Pancreas (tissue), 10 donors: ENCODE results near the gene REPIN1. TPM values are rescaled to one million over a fixed set of nuclear protein-coding genes. Genes with fewer than 3 reads are reported as not detected.

Source experiments
- ATAC-seq, 4 donors: fragments of 200-7000 bp; cut with Tn5 transposase; one replicate each; pipeline versions ENCODE4 v1.8.0 to v1.9.1; 2020; ENCODE audit warnings: mild to moderate bottlenecking in 4 of 4, moderate library complexity in 4 of 4
- DNase-seq, 6 donors: peaks; one replicate each; pipeline ENCODE4 v3.0.0-alpha.2; 2020
- FAIRE-seq: peaks from 2 replicates; lab custom pipeline; 2012; peaks lifted over from hg19 to GRCh38; lab: Jason Lieb, UNC
- H3K27ac ChIP-seq, 4 donors: fragments of 200-600 bp; sonication (generic); 1 replicate in 3 of 4; 2 replicates in 1 of 4; pipeline versions ENCODE4 v1.5.0 to v1.8.0; 2020
- H3K27me3 ChIP-seq, 4 donors: fragments of 200-600 bp; one replicate each; pipeline ENCODE4 v1.8.0; 2021
- H3K36me3 ChIP-seq, 3 donors: fragments of 200-600 bp; sonication (generic) in 1 of 3; one replicate each; pipeline versions ENCODE4 v1.5.0 to v1.8.0; 2020 to 2021
- H3K4me1 ChIP-seq, 3 donors: fragments of 200-600 bp; one replicate each; pipeline ENCODE4 v1.8.0; 2021
- H3K4me3 ChIP-seq, 4 donors: fragments of 200-600 bp; sonication (generic) in 2 of 4; one replicate each; pipeline versions ENCODE4 v1.5.0 to v1.8.0; 2020 to 2021
- H3K9me3 ChIP-seq, 4 donors: fragments of 200-600 bp; one replicate each; pipeline ENCODE4 v1.8.0; 2021
- CTCF ChIP-seq, 4 donors: fragments of 200-600 bp; sonication (generic) in 3 of 4; IDR thresholded peaks; one replicate each; pipeline versions ENCODE4 v1.5.0 to v1.8.0; 2021; ENCODE audit warnings: antibody characterized with exemption in 4 of 4
- WGBS, 2 donors: extraction: QIAGEN DNeasy Blood & Tissue Kit; methylation state at CpG; one replicate each; pipeline ENCODE4 v1.1.7; 2013; 5-methylcytosine and 5-hydroxymethylcytosine counted together
- intact Hi-C, 3 donors: fragments of 100-400 bp; cut with DNase I; formaldehyde crosslinking; loops; one replicate each; pipeline versions ENCODE4 v1.11.1 to v1.14.2; 2022
- polyA plus RNA-seq, 2 donors: library from polyadenylated mRNA; stranded (reverse); fragments of 200-250 nt; gene quantifications; one replicate each; pipeline ENCODE4 v1.2.3, GENCODE V29; 2013
- total RNA-seq, 6 donors: library from RNA; stranded (reverse); fragmentation: NEBNext Ultra II Directional in 4 of 6; extraction: Animal tissue kit (Norgen Biotek cat#: 25700) in 4 of 6; gene quantifications; one replicate each; pipeline versions ENCODE4 v1.2.1 to v1.2.4, GENCODE V29; 2021 to 2023
- donor health status: healthy with polysubstance abuse.
- donor health status: DM: no; HTN: no; CAD: no; lungs with moderate emphysema.
- donor health status: DM: no; HTN: no; CAD: no.
- donor health status: control.
- donor health status: control.
- donor health status: Bipolar disorder and iron deficiency.
- donor health status: DM: yes; HTN: yes; CAD: no.
- donor health status: DM: no; HTN: no; CAD: no.
- donor health status: DM: no; HTN: no; CAD: no.
- donor health status: DM: yes; HTN: yes; CAD: no.

The REPIN1 gene
- total and polyA plus RNA-seq, 8 donors, result 48.1 to 78.8 (median 63.2) TPM

GRCh38 chr7:150335774-150336112 lies 32.9 kb upstream of the REPIN1 start:
- Histone ChIP-seq H3K9me3 (no peaks in the 10 kb centered on the region), H3K4me3 (no peak overlapping the region), H3K36me3 (no peaks in the 10 kb centered on the region), H3K27me3 (no peaks in the 10 kb centered on the region), H3K4me1 (peaks cover 33 to 40% (median 36%) of the 10 kb centered on the region in 3 donors), H3K27ac (peak overlapping the region; percentile 61 to 89 (median 78))
- DNase-seq (peak; percentile 69 to 80 (median 76)), FAIRE-seq (no peak), ATAC-seq (peak; percentile 44 to 60 (median 54))
- intact Hi-C loops, result no loop called here
- no peak for TF ChIP-seq CTCF (IDR thresholded peaks at IDR 0.05)
- 34 to 35% methylated on average over 6 of the region's 6 CpGs for WGBS, 2 donors

- 56 to 59% methylated on average over 14 of the region's 14 CpGs for WGBS, 2 donors
- Histone ChIP-seq H3K27me3 (no peaks in the 10 kb centered on the region), H3K36me3 (no peaks in the 10 kb centered on the region), H3K9me3 (no peaks in the 10 kb centered on the region), H3K27ac (peak overlapping the region; percentile 61 to 89 (median 78)), H3K4me3 (no peak overlapping the region), H3K4me1 (peaks cover 33 to 40% (median 36%) of the 10 kb centered on the region in 3 donors)
- no peak for TF ChIP-seq CTCF (IDR thresholded peaks at IDR 0.05)
- DNase-seq, result peak in 1 of 6 donors; percentile 71
- intact Hi-C loops, result no loop called here
- peak in 1 of 4 donors; percentile 9 for ATAC-seq
- no peak for FAIRE-seq
Measured at GRCh38 chr7:150336746-150337145, 31.9 kb upstream of the REPIN1 start.

DNA sequence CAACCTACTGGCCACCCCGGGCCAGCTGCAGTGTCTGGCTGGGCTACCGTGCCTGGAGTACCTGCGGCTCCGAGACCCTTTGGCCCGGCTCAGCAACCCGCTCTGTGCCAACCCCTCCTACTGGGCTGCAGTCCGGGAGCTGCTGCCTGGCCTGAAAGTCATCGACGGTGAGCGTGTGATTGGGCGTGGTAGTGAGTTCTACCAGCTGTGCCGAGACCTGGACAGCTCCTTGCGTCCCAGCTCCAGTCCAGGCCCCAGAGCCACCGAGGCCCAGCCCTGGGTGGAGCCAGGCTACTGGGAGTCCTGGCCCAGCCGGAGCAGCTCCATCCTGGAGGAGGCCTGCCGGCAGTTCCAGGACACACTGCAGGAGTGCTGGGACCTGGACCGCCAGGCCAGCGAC lies 31.4 kb upstream of the REPIN1 start:
- no peaks in the 10 kb centered on the region for H3K27me3 ChIP-seq
- peak overlapping the region; percentile 61 to 89 (median 78) for H3K27ac ChIP-seq
- no peaks in the 10 kb centered on the region for H3K36me3 ChIP-seq
- H3K4me1 ChIP-seq, result peaks cover 33 to 40% (median 36%) of the 10 kb centered on the region in 3 donors
- 43 to 48% methylated on average over 18 of the region's 18 CpGs for WGBS, 2 donors
- no peaks in the 10 kb centered on the region for H3K9me3 ChIP-seq
- DNase-seq (peak; percentile 76 to 92 (median 84)), FAIRE-seq (no peak), ATAC-seq (peak; percentile 49 to 67 (median 58))
- no peak for TF ChIP-seq CTCF (IDR thresholded peaks at IDR 0.05)
- no peak overlapping the region for H3K4me3 ChIP-seq
- intact Hi-C loops, result no loop called here

- Histone ChIP-seq H3K9me3 (no peaks in the 10 kb centered on the region), H3K36me3 (no peaks in the 10 kb centered on the region), H3K4me3 (peak overlapping the region in 1 of 4 donors; percentile 10), H3K4me1 (peaks cover 33 to 40% (median 36%) of the 10 kb centered on the region in 3 donors), H3K27me3 (no peaks in the 10 kb centered on the region), H3K27ac (peak overlapping the region; percentile 61 to 89 (median 78))
- WGBS, 2 donors, result 46 to 47% methylated on average over 5 to 6 of the region's 6 CpGs
- no peak for TF ChIP-seq CTCF (IDR thresholded peaks at IDR 0.05)
- ATAC-seq (peak; percentile 41 to 52 (median 46)), DNase-seq (peak; percentile 61 to 80 (median 74)), FAIRE-seq (no peak)
- intact Hi-C loops, result no loop called here
Measured at GRCh38 chr7:150337659-150338081, 31.0 kb upstream of the REPIN1 start.

- H3K27me3 ChIP-seq, result no peaks in the 10 kb centered on the region
- H3K27ac ChIP-seq, result peak overlapping the region; percentile 42 to 89 (median 74)
- H3K9me3 ChIP-seq, result no peaks in the 10 kb centered on the region
- no peak for ATAC-seq
- peak overlapping the region in 1 of 4 donors; percentile 74 for H3K4me3 ChIP-seq
- no peak for TF ChIP-seq CTCF (IDR thresholded peaks at IDR 0.05)
- intact Hi-C loops, result no loop called here
- no peak for FAIRE-seq
- no peaks in the 10 kb centered on the region for H3K36me3 ChIP-seq
- peaks cover 33 to 40% (median 36%) of the 10 kb centered on the region in 3 donors for H3K4me1 ChIP-seq
- DNase-seq, result no peak
- WGBS, 2 donors, result 55 to 68% methylated on average over 11 of the region's 11 CpGs
Measured at GRCh38 chr7:150338166-150338829, 30.3 kb upstream of the REPIN1 start.
